K562 (cell line): ENCODE results near the gene DPP4. TPM values are rescaled to one million over a fixed set of nuclear protein-coding genes. Genes with fewer than 3 reads are reported as not detected.

Experiments used
- ATAC-seq: fragments of 200-7000 bp; cut with Tn5 transposase; 3 replicates; pipeline ENCODE4 v1.9.1; 2020; ENCODE audit warnings: moderate library complexity
- BruUV-seq: library from RNA; stranded (reverse); fragments of 400-500 nt; replicated peaks from 2 replicates; lab custom pipeline; 2021; lab: Mats Ljungman, UMichigan
- CTCF ChIA-PET: fragments of 300-600 bp; formaldehyde crosslinking; extraction: SDS; loops from one replicate; lab custom pipeline; 2021; ENCODE audit warnings: low intra/inter-chr PET ratio; lab: Yijun Ruan, JAX
- POLR2A ChIA-PET: fragments of 300-600, 350-650 bp; sonication (Branson Sonifier 250); formaldehyde crosslinking; extraction: SDS; loops from one replicate; lab custom pipeline; 2021; ENCODE audit warnings: antibody characterized with exemption, inconsistent platforms; lab: Yijun Ruan, JAX
- DNase-seq, 4 experiments: peaks; one replicate each; pipeline versions ENCODE4 v3.0.0 to v3.0.0-alpha.2; 2011 to 2018; ENCODE audit warnings: low spot score in 3 of 4, mixed read lengths in 3 of 4; ENCODE audit errors: extremely low read depth in 1 of 4
- FAIRE-seq: peaks from 2 replicates; lab custom pipeline; 2011; peaks lifted over from hg19 to GRCh38; lab: Jason Lieb, UNC
- H2AFZ ChIP-seq: 2 replicates; pipeline ENCODE4 v1.6.0; 2011; ENCODE audit warnings: low read depth, low read length, control low read depth, inconsistent platforms
- H3K27ac ChIP-seq: fragments of 200-600 bp; 3 replicates; pipeline ENCODE4 v1.8.0; 2011; ENCODE audit warnings: low read depth, mild to moderate bottlenecking, control low read depth, inconsistent platforms, low read length, moderate library complexity, mixed read lengths; ENCODE audit errors: extremely low read depth
- H3K27me3 ChIP-seq, 2 experiments: fragments of 300-600 bp in 1 of 2; 2 replicates in 1 of 2; 3 replicates in 1 of 2; pipeline versions ENCODE4 v1.6.0 to v1.8.0; 2011; ENCODE audit warnings: inconsistent platforms in 2 of 2, low read length in 2 of 2, mild to moderate bottlenecking in 1 of 2, mixed read lengths in 1 of 2, moderate library complexity in 1 of 2; ENCODE audit not compliant: control insufficient read depth in 2 of 2, insufficient read depth in 2 of 2
- H3K36me3 ChIP-seq: fragments of 300-600 bp; 3 replicates; pipeline ENCODE4 v1.8.0; 2011; ENCODE audit warnings: mild to moderate bottlenecking, low read length, inconsistent platforms; ENCODE audit not compliant: control insufficient read depth, insufficient read depth
- H3K4me1 ChIP-seq, 2 experiments: fragments of 200-600 bp in 1 of 2; replicated peaks in 1 of 2; 2 replicates in 1 of 2; 3 replicates in 1 of 2; pipeline versions ENCODE4 v1.5.1 to v1.8.0; 2011; ENCODE audit warnings: inconsistent platforms in 2 of 2, low read length in 2 of 2, mild to moderate bottlenecking in 1 of 2, mixed read lengths in 1 of 2, moderate library complexity in 1 of 2; ENCODE audit not compliant: control insufficient read depth in 2 of 2, insufficient read depth in 2 of 2
- H3K4me2 ChIP-seq: 2 replicates; pipeline ENCODE4 v1.6.1; 2011; ENCODE audit warnings: low read length, control low read depth, inconsistent platforms, mixed read lengths; ENCODE audit not compliant: insufficient read depth
- H3K4me3 ChIP-seq: fragments of 200-600 bp; sonication (generic), shearing (Covaris generic); 2 replicates; pipeline ENCODE4 v1.5.1; 2016; ENCODE audit warnings: control low read depth, inconsistent platforms
- H3K79me2 ChIP-seq: fragments of 200-600 bp; 3 replicates; pipeline ENCODE4 v1.8.0; 2011; ENCODE audit warnings: low read length, inconsistent platforms; ENCODE audit not compliant: control insufficient read depth, insufficient read depth
- H3K9ac ChIP-seq, 2 experiments: 2 replicates each; pipeline versions ENCODE4 v1.6.0 to v1.6.1; 2011; ENCODE audit warnings: low read depth in 2 of 2, low read length in 2 of 2, control low read depth in 1 of 2, inconsistent platforms in 1 of 2, mild to moderate bottlenecking in 1 of 2, mixed read lengths in 1 of 2; ENCODE audit not compliant: insufficient read depth in 1 of 2
- H3K9me1 ChIP-seq: one replicate; pipeline ENCODE4 v1.6.0; 2011; ENCODE audit warnings: inconsistent platforms, mild to moderate bottlenecking, low read length, moderate library complexity; ENCODE audit not compliant: control insufficient read depth, insufficient read depth
- H3K9me3 ChIP-seq: replicated peaks from 2 replicates; pipeline ENCODE4 v1.5.1; 2011; ENCODE audit warnings: low read depth, low read length, inconsistent platforms; ENCODE audit not compliant: control insufficient read depth, insufficient read depth
- H4K20me1 ChIP-seq: replicated peaks from 2 replicates; pipeline ENCODE4 v1.6.1; 2011; ENCODE audit warnings: low read length, inconsistent platforms, mixed read lengths; ENCODE audit not compliant: control insufficient read depth, insufficient read depth
- CCAR2 ChIP-seq: fragments of 200-400 bp; formaldehyde crosslinking; IDR thresholded peaks from 2 replicates; pipeline ENCODE4 v1.6.1; 2017; ENCODE audit warnings: mild to moderate bottlenecking, low read depth, low read length
- CTBP1 ChIP-seq: fragments of 450-650 bp; IDR thresholded peaks from 2 replicates; pipeline ENCODE4 v1.6.1; 2016; ENCODE audit warnings: borderline replicate concordance
- EWSR1 ChIP-seq: fragments of 450-650 bp; IDR thresholded peaks from 2 replicates; pipeline ENCODE4 v1.6.1; 2018; ENCODE audit warnings: borderline replicate concordance, mild to moderate bottlenecking, low read depth, moderate library complexity; ENCODE audit not compliant: partially characterized antibody
- FOXM1 ChIP-seq, 2 experiments: fragments of 450-650 bp in 1 of 2; sonication (generic) in 1 of 2; formaldehyde crosslinking in 1 of 2; IDR thresholded peaks; 2 replicates each; pipeline versions ENCODE4 v1.6.1 to v1.9.0; 2017 to 2022; ENCODE audit warnings: low read depth in 2 of 2, mild to moderate bottlenecking in 2 of 2, missing genetic modification reagents in 1 of 2, moderate library complexity in 1 of 2
- KAT8 ChIP-seq: fragments of 450-650 bp; IDR thresholded peaks from 2 replicates; pipeline ENCODE4 v1.6.1; 2016; ENCODE audit warnings: low read depth, mild to moderate bottlenecking
- NFIC ChIP-seq: fragments of 450-650 bp; IDR thresholded peaks from 2 replicates; pipeline ENCODE4 v1.6.1; 2017; ENCODE audit warnings: mild to moderate bottlenecking, inconsistent platforms
- RBM25 ChIP-seq: fragments of 200-400 bp; formaldehyde crosslinking; IDR thresholded peaks from 2 replicates; pipeline ENCODE4 v1.6.1; 2018; ENCODE audit warnings: low read length, low read depth, moderate library complexity; ENCODE audit not compliant: severe bottlenecking
- SPI1 ChIP-seq: IDR thresholded peaks from 2 replicates; pipeline ENCODE4 v1.6.1; 2011; ENCODE audit warnings: low read depth, low read length, control low read depth, borderline replicate concordance
- WGBS: fragments of 100-300 bp; shearing (Covaris generic); methylation state at CpG from one replicate; pipeline ENCODE4 v1.1.6; 2016; ENCODE audit warnings: low coverage, mixed read lengths; ENCODE audit not compliant: insufficient coverage; ENCODE audit errors: missing lambda C conversion rate; 5-methylcytosine and 5-hydroxymethylcytosine counted together
- in situ Hi-C: fragments of 300-500 bp; cut with MboI; formaldehyde crosslinking; loops from 4 replicates; pipeline ENCODE4 v1.15.0; 2018; ENCODE audit warnings: inconsistent platforms, mixed read lengths
- intact Hi-C: fragments of 100-400 bp; cut with micrococcal nuclease; formaldehyde crosslinking; loops from 2 replicates; pipeline ENCODE4 v1.14.2; 2022
- polyA plus RNA-seq, 8 experiments: library from polyadenylated mRNA; depleted of rRNA in 4 of 8; stranded (reverse) in 5 of 8; unstranded in 3 of 8; fragments of >200 nt; fragmentation: Nextera tagmentation in 2 of 8; fragmentation: Illumina TruSeq in 1 of 8; extraction: Ambion mirVana in 2 of 8; extraction: Trizol in 1 of 8; gene quantifications; 2 replicates each; pipeline versions ENCODE4 v1.2.1 to v1.2.3, GENCODE V29; 2011 to 2014; ENCODE audit warnings: inconsistent platforms in 1 of 8, missing spikeins in 1 of 8
- total RNA-seq, 7 experiments: library from RNA; depleted of rRNA in 6 of 7; stranded (reverse); fragments of >200 nt in 6 of 7; fragmentation: Illumina TruSeq in 2 of 7; extraction: Trizol in 2 of 7; gene quantifications; 2 replicates each; pipeline versions ENCODE4 v1.2.1 to v1.2.3, GENCODE V29; 2011 to 2021; ENCODE audit warnings: low replicate concordance in 1 of 7

DPP4 gene
- total and polyA plus RNA-seq, 9 of the 15 experiments (the other 6 are each of a cell fraction or from before 2014, with no cell fraction given): 0.11 TPM; not detected in 8

DNA sequence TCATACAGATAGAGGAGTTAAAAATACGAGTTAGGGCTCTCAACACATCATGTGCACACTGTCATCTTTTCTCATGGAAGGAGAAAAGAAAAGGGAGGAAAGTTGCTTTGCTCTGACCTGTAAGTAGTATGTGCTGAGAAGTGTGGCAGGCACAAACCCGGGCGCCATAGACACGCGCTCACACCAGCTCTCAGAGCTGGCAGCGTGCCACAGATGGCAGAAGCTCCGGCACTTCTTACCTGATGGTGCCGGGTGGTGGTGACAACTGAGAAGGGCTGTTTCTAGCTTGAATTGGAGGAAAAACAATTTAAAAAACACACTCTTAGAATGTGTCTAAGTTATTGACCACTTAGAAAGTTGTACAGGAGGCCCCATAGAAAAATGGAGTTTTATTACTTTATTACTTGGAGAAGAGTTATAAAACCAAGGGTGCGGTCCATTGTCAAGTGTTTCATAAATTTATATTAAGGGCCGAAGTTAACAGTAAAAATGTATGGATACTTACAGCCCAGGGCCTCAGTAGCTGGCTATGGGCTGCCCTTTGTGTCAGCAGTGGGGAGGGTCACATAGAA, 92.2 kb downstream of the DPP4 start (continued):
- TF ChIP-seq RBM25: no peak

GRCh38 chr2:161980976-161981375, 93.0 kb downstream of the DPP4 start:
- Histone ChIP-seq H3K4me2 (no peak overlapping the region), H3K9me1 (no peaks in the 10 kb centered on the region), H3K36me3 (no peaks in the 10 kb centered on the region), H3K79me2 (no peaks in the 10 kb centered on the region), H3K9me3 (no peaks in the 10 kb centered on the region), H3K27me3 (no peaks in the 10 kb centered on the region), H2AFZ (no peak overlapping the region), H4K20me1 (no peaks in the 10 kb centered on the region), H3K4me1 (no peaks in the 10 kb centered on the region), H3K27ac (no peak overlapping the region), H3K9ac (no peak overlapping the region), H3K4me3 (no peak overlapping the region)
- 0% methylated on average over 1 of the region's 1 CpG for WGBS
- in situ Hi-C loops: no loop called here
- FAIRE-seq: no peak
- no TSS peak for BruUV-seq
- TF ChIP-seq EWSR1 (no peak), CCAR2 (no peak), SPI1 (no peak), NFIC (no peak), CTBP1 (no peak), FOXM1 (IDR thresholded peaks at IDR 0.05; ENCODE audit: low read depth) (no peak), FOXM1 (CRISPR knock-in tag; IDR thresholded peaks at IDR 0.05; ENCODE audit: low read depth) (no peak), KAT8 (no peak)
- ChIA-PET CTCF (no interaction called here), POLR2A (no interaction called here)
- DNase-seq: no peak
- intact Hi-C loops: no loop called here
- ATAC-seq: no peak
